ENCODE measurements around the gene PIK3R3.
A peak's percentile ranks its signal among the peaks of the same experiment; 100 is the strongest.
"Not testable (repeated sequence)": the region's sequence is repeated elsewhere in the genome, so short reads cannot be mapped to it uniquely, and the experiment has no call there.

The PIK3R3 gene

DNA sequence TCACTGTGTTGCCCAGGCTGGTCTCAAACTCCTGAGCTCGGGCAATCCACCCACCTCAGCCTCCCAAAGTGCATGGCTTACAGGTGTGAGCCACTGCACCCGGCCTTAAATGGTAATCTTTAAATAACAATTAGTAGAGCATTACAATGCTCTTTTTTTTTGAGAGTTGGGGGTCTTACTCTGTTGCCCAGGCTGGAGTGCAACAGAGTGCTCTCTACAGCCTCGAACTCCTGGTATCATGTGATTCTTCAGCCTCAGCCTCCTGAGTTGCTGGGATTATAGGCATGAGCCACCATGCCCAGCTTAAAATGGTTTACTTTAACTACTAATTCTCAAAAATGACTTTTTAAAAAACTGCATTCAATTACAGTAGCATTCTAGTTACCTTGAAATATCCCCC lies 52.2 kb downstream of the PIK3R3 start:
- DNase-seq (ENCODE audit: low read depth), result no peak
- no peak overlapping the region for H3K4me3 ChIP-seq (ENCODE audit: low read depth, low read length)

DNA sequence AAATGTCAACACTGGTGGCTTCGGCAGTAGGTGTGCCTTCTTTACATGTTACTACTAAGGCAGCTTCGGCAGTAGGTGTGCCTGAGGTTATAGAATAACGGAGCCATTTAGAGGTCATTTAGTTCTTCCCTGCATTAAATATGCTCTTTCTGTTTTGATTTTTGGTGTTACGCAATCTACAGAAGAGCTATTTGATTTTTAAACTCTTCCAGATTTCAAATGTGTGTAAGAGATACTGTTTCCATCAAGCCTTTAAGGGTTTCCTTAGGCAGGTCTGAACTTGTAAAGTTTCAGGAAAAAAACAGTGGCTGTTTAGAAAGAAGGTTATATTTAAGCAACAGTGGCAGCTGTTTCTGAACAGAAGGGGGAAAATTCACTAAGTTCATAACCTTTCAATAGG lies 54.8 kb downstream of the PIK3R3 start:
- no peak overlapping the region for H3K4me3 ChIP-seq (ENCODE audit: low read depth, low read length)
- DNase-seq (ENCODE audit: low read depth), result no peak

DNA sequence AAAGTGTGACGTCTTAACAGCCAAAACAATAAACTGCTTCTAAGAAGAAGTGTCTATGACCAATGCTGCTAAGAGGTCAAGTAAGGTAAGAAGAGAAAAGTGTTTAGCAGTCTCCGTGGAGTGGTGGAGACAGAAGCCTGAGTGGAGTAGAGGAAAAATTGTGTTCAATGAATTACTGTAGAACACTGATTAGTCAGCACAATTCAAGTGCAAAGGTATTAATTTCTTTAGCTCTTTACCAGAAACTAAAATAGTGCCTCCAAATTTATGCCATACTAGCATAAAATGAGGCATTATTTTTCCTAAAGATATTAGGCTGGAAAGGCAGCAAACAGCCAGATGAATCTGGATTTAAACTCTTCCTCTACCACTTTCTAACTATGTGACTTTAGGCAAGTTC lies 56.1 kb downstream of the PIK3R3 start:
- H3K4me3 ChIP-seq (ENCODE audit: low read depth, low read length), result no peak overlapping the region
- no peak for DNase-seq (ENCODE audit: low read depth)

DNA sequence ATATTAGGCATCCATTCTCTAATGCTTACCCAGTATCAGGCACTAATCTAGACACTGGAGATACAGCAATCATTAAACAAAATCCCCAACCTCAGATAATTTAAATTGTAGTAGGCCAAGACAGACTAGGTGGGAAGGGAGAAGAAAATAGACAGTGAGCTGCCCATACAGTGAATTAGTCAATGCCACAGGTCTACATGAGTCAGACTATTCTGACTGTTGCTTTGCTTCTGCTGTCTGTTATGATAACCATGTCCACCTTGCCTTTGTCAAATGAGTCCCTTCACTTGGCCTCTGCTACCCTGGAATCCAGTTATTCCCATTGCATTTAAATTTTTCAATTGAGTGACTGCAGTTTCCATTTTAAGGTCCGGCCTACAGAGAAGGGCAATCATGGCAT lies 59.5 kb downstream of the PIK3R3 start:
- no peak overlapping the region for H3K4me3 ChIP-seq (ENCODE audit: low read depth, low read length)
- no peak for DNase-seq (ENCODE audit: low read depth)

DNA sequence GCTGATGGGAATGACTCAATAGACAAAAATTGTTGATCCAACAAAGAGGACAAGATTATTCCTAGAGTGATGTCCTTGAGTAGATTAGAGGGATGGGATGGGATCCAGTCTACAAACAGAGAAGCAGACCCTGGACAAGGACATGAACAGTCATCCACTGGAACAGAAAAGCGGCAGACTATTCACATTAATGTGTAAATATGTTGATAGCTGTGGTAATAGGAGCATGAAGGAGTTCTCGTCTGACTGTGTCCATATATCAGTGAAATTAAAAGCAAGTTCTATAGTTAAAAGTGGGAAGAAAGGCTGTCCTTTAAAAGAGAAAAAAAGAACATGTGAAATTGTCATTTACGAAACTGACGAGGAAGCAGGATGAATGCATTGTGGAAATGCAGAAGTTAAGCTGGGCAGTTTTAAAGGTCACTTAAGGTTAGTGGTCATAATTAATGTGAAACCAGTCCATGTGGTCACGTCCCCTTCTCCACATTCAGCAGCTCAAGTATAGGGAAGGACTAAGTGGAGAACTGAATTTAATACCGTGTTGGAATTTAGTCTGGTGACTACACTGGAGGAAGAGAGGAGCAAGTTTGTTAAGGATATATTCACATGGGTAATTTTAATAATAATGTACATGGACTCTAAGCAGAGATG lies 62.1 kb downstream of the PIK3R3 start:
- no peak for DNase-seq (ENCODE audit: low read depth)
- no peak overlapping the region for H3K4me3 ChIP-seq (ENCODE audit: low read depth, low read length)

DNA sequence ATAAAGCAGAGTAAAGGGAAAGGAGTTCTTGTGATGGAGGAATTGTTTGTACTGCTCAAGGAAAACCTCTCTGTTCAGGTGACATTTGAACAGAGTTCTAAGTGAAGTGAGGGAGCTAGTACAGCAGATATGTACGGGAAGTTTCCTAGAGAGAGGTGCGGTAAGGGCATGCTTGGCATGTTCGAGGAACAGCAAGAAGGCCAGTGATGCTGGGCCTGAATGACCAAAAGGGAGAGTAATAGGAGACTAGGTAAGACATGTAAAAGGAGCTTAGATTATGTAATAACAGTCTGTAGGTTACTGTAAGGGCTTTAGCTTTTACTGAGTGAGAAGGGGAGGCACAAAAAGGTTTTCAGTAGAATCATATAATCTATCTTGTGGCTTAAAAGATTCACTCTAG lies 63.9 kb downstream of the PIK3R3 start:
- DNase-seq (ENCODE audit: low read depth), result no peak
- H3K4me3 ChIP-seq (ENCODE audit: low read depth, low read length), result no peak overlapping the region

DNA sequence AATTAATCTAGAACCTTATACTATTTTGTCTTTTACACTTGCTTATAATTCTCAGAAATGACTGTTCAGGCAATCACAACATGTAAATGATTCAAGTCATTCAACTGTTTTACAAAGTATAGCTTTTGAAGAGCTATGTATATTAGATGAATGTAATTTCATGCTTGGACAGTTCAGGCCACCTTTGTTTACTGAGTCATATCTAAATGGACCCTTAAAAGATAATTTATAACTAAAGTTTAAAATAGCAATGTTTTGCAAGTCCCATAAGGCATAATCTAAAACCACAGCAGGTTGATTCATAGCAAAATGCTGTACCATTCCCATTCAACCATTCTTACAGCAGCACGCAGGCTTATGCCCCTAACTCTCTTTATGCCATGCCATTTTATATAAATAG lies 64.8 kb downstream of the PIK3R3 start:
- no peak overlapping the region for H3K4me3 ChIP-seq (ENCODE audit: low read depth, low read length)
- no peak for DNase-seq (ENCODE audit: low read depth)

DNA sequence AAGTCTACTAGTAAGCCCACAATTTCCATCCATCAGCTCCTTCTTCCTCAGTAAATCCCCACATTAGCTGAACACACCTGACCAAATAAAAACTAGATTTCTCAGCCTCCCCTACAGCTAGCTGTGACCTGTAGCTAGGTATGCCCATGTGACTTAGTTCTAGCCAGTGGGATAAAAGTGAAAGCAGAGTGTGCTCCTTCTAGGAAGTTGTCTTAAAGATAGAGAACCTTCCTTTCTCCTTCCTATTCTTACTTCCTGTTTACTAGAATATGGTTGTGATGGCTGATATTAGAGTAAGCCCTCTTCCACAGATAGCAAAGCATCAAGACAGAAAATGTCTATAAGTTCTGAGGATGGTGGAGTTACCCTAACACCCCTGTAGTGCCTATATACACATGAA lies 67.0 kb downstream of the PIK3R3 start:
- DNase-seq (ENCODE audit: low read depth), result no peak
- no peak overlapping the region for H3K4me3 ChIP-seq (ENCODE audit: low read depth, low read length)

DNA sequence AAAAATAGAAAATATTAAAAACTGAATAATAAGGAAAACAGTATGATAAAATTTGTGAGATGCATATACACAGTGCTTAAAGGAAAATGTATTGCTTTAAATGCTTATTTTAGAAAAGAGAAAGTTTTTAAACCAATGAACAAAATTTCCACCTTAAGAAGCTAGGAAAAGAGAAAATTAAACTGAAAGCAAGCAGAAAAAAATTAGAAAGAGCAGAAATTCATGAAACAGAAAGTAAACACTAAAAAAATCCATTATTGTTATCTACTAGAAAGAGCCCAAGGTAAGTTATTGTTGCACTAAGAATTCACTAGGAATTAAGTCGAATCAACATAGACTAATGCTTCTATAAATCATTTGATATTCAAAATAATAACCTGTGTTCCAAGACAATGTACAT lies 67.7 kb downstream of the PIK3R3 start:
- no peak overlapping the region for H3K4me3 ChIP-seq (ENCODE audit: low read depth, low read length)
- DNase-seq (ENCODE audit: low read depth), result no peak

DNA sequence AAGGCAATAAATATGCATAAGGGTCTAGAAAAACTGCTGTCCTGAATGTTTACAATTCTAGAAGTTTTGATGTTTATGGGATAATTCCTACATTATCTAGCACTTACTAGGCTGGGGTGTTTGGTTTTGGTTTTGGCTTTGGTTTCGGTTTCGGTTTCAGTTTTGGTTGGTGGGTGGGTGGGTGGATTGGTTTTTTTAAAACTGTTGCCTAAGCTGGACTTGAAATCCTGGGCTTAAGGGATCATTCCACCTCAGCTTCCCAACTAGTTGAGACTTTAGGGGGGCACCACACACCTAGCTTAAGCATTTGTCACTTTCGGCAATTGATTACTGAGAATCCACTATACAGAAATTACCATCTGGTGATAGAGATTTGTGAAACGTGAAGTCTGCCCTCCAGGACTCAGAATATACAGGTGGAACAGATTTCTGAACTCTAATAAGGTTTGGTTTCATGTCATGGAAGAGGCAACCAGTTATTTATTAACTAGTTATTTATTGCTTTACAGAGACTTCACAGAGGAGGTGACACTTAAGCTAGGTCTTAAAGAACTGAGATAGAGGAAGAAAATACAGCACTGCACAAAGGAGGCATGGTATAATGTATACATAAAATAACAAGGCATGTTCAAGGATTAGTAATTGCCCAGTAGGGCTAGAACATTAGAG lies 69.6 kb downstream of the PIK3R3 start:
- no peak overlapping the region for H3K4me3 ChIP-seq (ENCODE audit: low read depth, low read length)
- DNase-seq (ENCODE audit: low read depth), result no peak

DNA sequence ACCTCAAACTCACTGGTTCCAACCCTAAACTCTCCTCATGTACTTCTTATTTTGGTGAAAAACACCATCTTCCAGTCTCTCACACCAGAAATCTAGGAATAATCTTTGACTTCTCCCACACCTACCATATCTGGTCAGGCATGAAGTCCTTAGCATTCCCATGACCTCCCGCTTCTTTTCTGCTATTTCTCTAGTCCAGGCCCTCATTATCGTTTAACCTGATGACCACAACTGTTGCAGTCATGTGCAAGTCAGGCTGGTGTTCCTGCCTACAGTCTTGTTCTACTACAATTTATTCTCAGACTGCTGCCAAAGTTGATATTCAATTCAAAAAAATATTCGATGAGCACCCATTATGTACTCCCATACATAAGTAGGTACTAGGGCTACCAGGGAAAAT lies 71.3 kb downstream of the PIK3R3 start:
- H3K4me3 ChIP-seq (ENCODE audit: low read depth, low read length), result no peak overlapping the region
- DNase-seq (ENCODE audit: low read depth), result no peak

DNA sequence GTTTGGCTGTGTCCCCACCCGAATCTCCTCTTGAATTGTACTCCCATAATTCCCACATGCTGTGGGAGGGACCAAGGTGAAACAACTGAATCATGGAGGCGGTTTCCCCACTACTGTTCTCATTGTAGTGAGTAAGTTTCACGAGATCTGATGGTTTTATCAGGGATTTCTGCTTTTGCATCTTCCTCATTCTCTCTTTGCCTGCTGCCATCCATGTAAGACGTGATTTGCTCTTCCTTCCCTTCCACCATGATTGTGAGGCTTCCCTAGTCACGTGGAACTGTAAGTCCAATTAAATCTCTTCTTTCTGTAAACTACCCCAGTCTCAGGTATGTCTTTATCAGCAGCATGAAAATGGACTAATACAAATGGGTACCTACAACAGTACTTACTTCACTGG lies 73.5 kb downstream of the PIK3R3 start:
- DNase-seq (ENCODE audit: low read depth), result no peak

DNA sequence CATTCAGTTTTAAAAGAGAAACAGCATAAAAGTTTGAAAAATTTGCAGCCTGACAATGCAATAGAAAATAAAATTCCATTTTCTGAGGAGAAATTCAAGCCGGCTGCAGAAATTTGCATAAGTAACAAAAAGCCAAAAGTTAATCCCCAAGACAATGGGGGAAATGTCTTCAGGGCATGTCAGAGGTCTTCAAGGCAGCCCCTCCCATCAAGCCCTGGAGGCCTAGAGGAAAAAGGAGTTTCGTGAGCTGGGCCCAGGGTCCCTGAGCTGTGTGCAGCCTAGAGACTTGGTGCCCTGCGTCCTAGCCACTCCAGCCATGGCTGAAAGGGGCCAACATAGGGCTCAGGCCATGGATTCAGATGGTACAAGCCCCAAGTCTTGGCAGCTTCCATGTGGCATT lies 74.6 kb downstream of the PIK3R3 start:
- H3K4me3 ChIP-seq (ENCODE audit: low read depth, low read length), result no peak overlapping the region
- DNase-seq (ENCODE audit: low read depth), result no peak

More for the DNA sequence above, 73.5 kb downstream of the PIK3R3 start:
- no peak overlapping the region for H3K4me3 ChIP-seq (ENCODE audit: low read depth, low read length)

DNA sequence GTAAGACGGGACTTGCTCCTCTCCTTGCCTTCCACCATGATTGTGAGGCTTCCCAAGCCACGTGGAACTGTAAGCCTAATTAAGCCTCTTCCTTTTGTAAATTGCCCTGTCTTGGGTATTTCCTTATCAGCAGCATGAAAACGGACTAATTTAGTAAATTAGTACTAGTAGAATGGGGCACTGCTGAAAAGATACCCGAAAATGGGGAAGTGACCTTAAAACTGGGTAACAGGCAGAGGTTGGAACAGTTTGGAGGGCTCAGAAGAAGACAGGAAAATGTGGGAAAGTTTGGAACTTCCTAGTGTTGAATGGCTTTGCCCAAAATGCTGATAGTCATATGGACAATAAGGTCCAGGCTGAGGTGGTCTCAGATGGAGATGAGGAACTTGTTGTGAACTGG lies 75.2 kb downstream of the PIK3R3 start:
- DNase-seq (ENCODE audit: low read depth); H3K4me3 ChIP-seq (ENCODE audit: low read depth, low read length): not testable (repeated sequence)

DNA sequence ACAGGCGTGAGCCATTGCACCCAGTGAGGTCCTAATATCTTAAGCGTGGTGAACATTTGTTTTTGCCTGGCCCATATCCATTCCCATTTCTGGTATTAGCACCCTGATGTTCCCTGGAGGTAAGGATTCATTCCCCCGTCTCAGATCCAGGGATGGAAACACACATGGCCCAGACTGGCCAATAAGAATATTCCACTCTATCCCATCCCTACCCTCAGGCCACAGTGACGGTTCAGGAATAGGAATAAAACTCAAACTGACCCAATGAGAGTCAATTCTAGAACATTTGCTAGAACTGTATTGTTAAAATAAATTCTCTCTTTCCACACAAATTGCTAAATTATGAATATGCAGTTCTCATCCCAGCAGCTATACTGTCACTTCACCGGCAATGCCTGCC lies 76.1 kb downstream of the PIK3R3 start:
- no peak overlapping the region for H3K4me3 ChIP-seq (ENCODE audit: low read depth, low read length)

DNA sequence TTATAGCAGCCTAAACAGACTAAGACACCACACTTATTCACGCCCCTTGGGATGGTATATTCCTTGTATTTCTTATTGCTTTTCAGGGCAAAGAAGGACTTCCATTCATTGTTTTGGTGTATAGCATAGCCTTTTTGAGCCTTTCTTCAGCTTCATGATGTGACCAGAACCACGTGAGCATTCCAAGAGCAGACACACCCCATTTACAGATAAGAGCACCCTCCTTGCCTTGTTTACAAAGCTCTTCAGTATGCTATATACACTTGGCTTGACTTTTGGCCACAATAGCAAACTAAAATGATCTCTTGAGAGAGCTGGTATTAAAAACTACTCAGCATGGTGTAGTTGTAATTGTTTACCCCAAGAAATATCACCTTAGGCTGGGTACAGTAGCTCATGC lies 78.7 kb downstream of the PIK3R3 start:
- no peak for DNase-seq (ENCODE audit: low read depth)

More for the DNA sequence above, 76.1 kb downstream of the PIK3R3 start:
- DNase-seq (ENCODE audit: low read depth), result no peak

DNA sequence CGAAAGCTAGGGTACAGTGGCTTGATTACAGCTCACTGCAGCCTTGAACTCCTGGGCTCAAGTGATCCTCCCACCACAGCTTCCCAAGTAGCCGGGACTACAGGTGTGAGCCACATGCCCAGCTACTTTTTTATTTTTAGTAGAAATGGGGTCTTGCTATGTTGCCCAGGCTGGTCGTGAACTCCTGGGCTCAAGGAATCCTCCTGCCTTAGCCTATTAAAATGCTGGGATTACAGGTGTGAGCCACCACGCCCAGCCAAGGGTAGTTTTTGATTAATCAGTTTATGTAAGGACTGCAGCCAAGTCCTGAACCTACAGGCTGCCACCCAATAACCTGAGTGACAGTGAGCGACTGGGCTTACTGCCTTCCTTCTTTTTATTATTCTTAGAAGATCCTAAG lies 88.3 kb downstream of the PIK3R3 start:
- DNase-seq (ENCODE audit: low read depth), result no peak
- H3K4me3 ChIP-seq (ENCODE audit: low read depth, low read length), result no peak overlapping the region

More for the DNA sequence above, 78.7 kb downstream of the PIK3R3 start:
- H3K4me3 ChIP-seq (ENCODE audit: low read depth, low read length), result no peak overlapping the region

DNA sequence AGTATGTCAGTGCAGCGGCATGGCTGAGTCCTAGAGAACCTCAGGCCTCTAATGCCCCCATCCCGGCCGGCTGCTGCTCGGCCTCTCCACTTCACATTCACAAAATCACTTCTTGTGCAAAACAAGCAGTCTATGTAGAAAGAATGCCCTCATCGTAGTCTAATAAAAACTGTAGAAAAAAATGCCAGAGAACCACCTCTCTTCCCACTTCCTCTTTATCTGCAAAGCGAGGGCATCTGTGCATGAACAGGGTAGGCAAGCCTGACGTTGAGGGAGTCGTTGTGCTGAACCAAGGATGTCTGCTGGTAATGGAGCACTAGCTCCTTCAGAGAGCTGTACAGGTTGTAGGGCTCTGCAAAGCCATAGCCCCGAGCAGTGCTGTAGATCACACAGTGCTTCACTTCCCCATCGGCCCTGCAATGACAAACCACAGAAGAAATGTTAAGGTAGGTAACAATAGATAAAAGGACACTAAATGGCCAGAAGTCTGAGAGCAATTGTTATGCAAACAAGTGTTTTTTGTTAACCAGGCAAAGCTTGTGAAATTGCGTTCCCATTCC lies 88.9 kb downstream of the PIK3R3 start:
- no peak overlapping the region for H3K4me3 ChIP-seq (ENCODE audit: low read depth, low read length)
- no peak for DNase-seq (ENCODE audit: low read depth)

DNA sequence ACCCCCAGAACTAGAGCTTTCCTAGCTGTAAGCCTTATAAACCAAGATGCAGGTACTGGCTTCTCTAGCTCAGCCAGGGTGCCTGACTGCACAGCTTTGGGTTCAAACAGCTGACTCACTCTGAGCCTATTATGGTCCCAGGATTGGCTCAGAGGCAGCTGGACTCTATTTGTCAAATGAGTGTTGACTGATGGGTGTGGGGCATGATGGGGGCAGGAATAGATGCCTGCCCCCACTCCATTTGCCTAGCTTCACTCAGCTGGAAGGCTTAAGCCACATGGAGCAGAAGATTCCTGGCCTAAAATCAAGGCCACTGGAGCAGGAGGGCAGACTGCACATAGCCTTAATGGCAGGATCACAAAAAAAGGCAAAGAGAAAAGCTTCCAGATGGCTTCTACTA lies 90.5 kb downstream of the PIK3R3 start:
- no peak overlapping the region for H3K4me3 ChIP-seq (ENCODE audit: low read depth, low read length)
- DNase-seq (ENCODE audit: low read depth), result no peak

DNA sequence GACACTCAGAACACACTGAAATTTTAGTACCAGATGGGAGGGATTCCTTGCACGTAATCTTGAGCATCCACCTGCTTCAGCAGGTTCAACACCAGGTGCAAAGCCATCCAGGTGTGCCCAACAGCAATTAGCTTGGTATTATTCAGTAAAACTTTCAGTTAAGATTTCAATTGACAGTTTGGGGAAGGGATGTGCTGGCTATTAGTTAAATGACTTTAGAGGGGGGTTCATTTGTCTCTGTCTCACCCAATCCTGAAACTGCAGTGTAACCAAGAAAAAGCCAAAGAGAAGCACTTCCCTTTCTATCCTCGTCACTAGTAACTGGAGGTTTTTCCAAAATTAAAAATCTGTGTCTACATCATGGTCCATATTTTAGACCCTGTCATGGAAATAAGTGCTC lies 90.9 kb downstream of the PIK3R3 start:
- no peak for DNase-seq (ENCODE audit: low read depth)
- no peak overlapping the region for H3K4me3 ChIP-seq (ENCODE audit: low read depth, low read length)

DNA sequence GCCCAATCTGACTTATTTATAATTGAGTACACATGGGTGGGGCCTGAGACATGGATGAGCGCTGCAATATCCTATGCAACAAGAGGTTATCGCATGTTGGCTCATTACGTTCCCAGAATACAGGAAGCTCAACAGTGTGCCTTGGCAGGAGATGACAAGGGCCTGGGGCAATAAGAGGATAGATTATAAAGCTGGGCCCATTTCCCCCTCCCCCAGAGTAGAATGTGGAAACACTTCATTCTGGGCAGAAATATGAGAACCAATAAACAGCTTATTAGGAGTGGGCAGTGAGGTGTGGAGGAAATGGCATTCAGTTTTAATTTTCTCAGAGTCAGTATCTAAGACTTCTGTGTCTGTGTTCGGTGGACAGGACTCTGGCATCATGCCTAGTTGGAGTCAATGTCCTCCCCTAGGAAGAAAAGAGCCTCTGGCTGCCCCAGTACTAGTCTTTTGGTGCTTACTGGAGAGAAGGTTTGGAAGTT lies 92.8 kb downstream of the PIK3R3 start:
- H3K4me3 ChIP-seq (ENCODE audit: low read depth, low read length), result no peak overlapping the region
- DNase-seq (ENCODE audit: low read depth), result peak; percentile 28

Measured in skeletal muscle cell (primary cell).